Ascending aorta (tissue), 2 donors: ENCODE results near the gene RNGTT. TPM values are rescaled to one million over a fixed set of nuclear protein-coding genes. Genes with fewer than 3 reads are reported as not detected.

Experiments used
- DNase-seq, 2 donors: peaks; one replicate each; pipeline ENCODE4 v3.0.0-alpha.2; 2019; ENCODE audit warnings: low spot score in 2 of 2
- H3K27ac ChIP-seq, 2 donors: fragments of 200-600 bp; sonication (generic); one replicate each; pipeline ENCODE4 v1.5.1; 2016 to 2017; ENCODE audit warnings: mild to moderate bottlenecking in 1 of 2
- H3K27me3 ChIP-seq: fragments of 200-600 bp; sonication (generic); one replicate; pipeline ENCODE4 v1.5.1; 2017
- H3K36me3 ChIP-seq, 2 donors: fragments of 200-600 bp; sonication (generic); one replicate each; pipeline ENCODE4 v1.5.1; 2016
- H3K4me1 ChIP-seq, 2 donors: fragments of 200-600 bp; sonication (generic); one replicate each; pipeline ENCODE4 v1.5.1; 2016 to 2017; ENCODE audit warnings: mild to moderate bottlenecking in 1 of 2
- H3K4me3 ChIP-seq, 2 donors: fragments of 200-600 bp; sonication (generic); one replicate each; pipeline ENCODE4 v1.5.1; 2016 to 2017; ENCODE audit warnings: mild to moderate bottlenecking in 1 of 2
- H3K9me3 ChIP-seq, 2 donors: fragments of 200-600 bp; sonication (generic); one replicate each; pipeline ENCODE4 v1.5.1; 2016
- intact Hi-C: fragments of 100-400 bp; cut with DNase I; formaldehyde crosslinking; loops from one replicate; pipeline ENCODE4 v1.15.1; 2023
- total RNA-seq: library from RNA; depleted of rRNA; stranded (reverse); fragments of >200 nt; gene quantifications from one replicate; pipeline ENCODE4 v1.1.0, GENCODE V29; 2016
- TF ChIP-seq, protein P1 (sequence below), 3 experiments: fragments of 200-600 bp in 2 of 3; fragments of 450-650 bp in 1 of 3; sonication (generic) in 2 of 3; IDR thresholded peaks; one replicate each; pipeline ENCODE4 v1.5.1; 2016 to 2019; ENCODE audit warnings: antibody characterized with exemption in 3 of 3, mild to moderate bottlenecking in 1 of 3, moderate library complexity in 1 of 3

Gene RNGTT
- total RNA-seq, 1 donor from 2014 or later, result 13.4 TPM

DNA sequence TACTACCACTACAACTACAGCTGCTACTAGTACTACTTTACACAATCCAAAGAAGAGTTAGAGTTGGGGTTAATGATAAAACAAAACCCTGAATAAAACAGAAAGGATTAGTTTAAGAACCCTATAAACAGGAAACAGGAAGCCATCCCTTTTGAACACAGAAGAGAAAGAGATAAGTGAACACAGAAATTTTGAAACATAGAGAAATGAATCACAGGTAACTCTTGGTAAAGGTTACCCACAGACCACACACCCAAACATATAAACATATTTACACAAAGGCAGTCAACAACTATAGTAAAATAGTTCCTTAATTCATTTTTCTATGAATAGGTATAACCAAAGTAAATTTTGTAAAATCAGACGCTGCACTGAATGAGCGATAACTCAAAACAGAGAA lies 98.1 kb downstream of the RNGTT start:
- H3K36me3 ChIP-seq, result no peaks in the 10 kb centered on the region

DNA sequence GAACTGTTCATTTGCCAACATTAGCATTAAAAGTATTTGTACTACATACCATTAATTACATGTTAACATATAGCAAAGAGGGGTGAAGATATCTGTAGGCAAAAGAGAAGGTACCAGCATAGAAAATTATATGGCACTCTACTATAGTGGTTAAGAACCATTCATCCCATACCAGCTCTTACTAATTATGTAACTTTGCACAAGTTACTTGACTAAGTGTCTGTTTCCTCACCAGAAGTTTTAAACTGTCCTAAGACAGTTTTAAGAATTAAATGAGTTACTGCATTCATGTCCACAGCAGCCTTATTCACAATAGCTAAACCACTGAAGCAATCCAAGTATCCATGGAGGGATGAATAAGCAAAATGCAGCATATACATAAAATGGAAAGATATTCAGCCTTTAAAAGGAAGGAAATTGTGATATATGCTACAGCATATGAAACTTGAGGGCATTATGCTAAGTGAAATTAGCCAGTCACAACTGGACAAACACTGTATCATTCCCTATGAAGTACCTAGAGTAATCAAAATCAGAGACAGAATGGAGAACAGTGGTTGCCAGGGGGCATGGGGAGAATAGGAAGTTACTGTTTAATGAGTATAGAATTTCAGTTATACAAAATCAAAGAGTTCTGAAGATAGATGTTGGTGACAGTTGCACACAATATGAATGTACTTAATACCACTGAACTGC lies 98.9 kb downstream of the RNGTT start:
- Histone ChIP-seq H3K27me3 (no peaks in the 10 kb centered on the region), H3K9me3 (no peaks in the 10 kb centered on the region), H3K36me3 (no peaks in the 10 kb centered on the region), H3K27ac (no peak overlapping the region), H3K4me3 (no peak overlapping the region), H3K4me1 (peaks cover 0 to 9% of the 10 kb centered on the region in 2 donors)
- no peak for DNase-seq
- intact Hi-C loops, result loop anchor here (10.0 kb wide), 1 partner anchor 700 kb away; the partner anchor contains the start of gene CNR1
- TF ChIP-seq, protein P1, sequence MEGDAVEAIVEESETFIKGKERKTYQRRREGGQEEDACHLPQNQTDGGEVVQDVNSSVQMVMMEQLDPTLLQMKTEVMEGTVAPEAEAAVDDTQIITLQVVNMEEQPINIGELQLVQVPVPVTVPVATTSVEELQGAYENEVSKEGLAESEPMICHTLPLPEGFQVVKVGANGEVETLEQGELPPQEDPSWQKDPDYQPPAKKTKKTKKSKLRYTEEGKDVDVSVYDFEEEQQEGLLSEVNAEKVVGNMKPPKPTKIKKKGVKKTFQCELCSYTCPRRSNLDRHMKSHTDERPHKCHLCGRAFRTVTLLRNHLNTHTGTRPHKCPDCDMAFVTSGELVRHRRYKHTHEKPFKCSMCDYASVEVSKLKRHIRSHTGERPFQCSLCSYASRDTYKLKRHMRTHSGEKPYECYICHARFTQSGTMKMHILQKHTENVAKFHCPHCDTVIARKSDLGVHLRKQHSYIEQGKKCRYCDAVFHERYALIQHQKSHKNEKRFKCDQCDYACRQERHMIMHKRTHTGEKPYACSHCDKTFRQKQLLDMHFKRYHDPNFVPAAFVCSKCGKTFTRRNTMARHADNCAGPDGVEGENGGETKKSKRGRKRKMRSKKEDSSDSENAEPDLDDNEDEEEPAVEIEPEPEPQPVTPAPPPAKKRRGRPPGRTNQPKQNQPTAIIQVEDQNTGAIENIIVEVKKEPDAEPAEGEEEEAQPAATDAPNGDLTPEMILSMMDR (IDR thresholded peaks at IDR 0.05), result no peak

More for the DNA sequence above, 98.1 kb downstream of the RNGTT start:
- TF ChIP-seq, protein P1 (IDR thresholded peaks at IDR 0.05), result no peak
- Histone ChIP-seq H3K27me3 (no peaks in the 10 kb centered on the region), H3K4me1 (peaks cover 0 to 9% of the 10 kb centered on the region in 2 donors), H3K9me3 (no peaks in the 10 kb centered on the region), H3K27ac (no peak overlapping the region), H3K4me3 (no peak overlapping the region)
- DNase-seq, result no peak
- intact Hi-C loops, result loop anchor here (10.0 kb wide), 1 partner anchor 700 kb away; the partner anchor contains the start of gene CNR1

- Histone ChIP-seq H3K4me3 (no peak overlapping the region), H3K27me3 (no peaks in the 10 kb centered on the region), H3K36me3 (no peaks in the 10 kb centered on the region), H3K9me3 (no peaks in the 10 kb centered on the region), H3K4me1 (no peaks in the 10 kb centered on the region), H3K27ac (no peak overlapping the region)
- TF ChIP-seq, protein P1 (IDR thresholded peaks at IDR 0.05), result no peak
- no peak for DNase-seq
- intact Hi-C loops, result loop anchor here (10.0 kb wide), 1 partner anchor 696 kb away; the partner anchor contains the start of gene CNR1
Observed at GRCh38 chr6:88860310-88860709, 103.1 kb downstream of the RNGTT start.

DNA sequence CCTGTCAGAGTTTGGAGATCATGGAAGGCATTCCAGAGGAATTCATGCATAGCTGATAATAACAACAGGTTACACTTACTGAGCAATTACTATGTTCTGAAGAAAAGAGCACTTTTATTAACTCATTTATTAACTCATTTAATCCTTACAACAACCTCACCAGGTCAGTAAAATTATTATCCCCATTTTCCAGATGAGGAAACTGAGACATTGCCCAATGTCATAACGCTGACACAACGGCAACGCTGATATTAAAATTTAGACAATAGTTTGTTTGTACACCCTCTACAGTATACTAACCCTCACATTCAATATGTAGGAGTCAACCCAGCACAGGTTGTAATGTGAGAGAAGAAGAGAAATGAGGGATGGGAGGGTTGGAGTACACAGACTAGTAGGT lies 105.0 kb downstream of the RNGTT start:
- TF ChIP-seq, protein P1 (IDR thresholded peaks at IDR 0.05), result no peak
- Histone ChIP-seq H3K36me3 (no peaks in the 10 kb centered on the region), H3K9me3 (no peaks in the 10 kb centered on the region), H3K4me1 (no peaks in the 10 kb centered on the region), H3K27me3 (no peaks in the 10 kb centered on the region), H3K4me3 (no peak overlapping the region), H3K27ac (no peak overlapping the region)
- intact Hi-C loops, result no loop called here
- DNase-seq, result no peak

GRCh38 chr6:88856566-88856965 lies 106.9 kb downstream of the RNGTT start:
- no peak for DNase-seq
- Histone ChIP-seq H3K27me3 (no peaks in the 10 kb centered on the region), H3K36me3 (no peaks in the 10 kb centered on the region), H3K4me3 (no peak overlapping the region), H3K9me3 (no peaks in the 10 kb centered on the region), H3K27ac (no peak overlapping the region), H3K4me1 (peaks cover 0 to 2% of the 10 kb centered on the region in 2 donors)
- intact Hi-C loops, result no loop called here
- TF ChIP-seq, protein P1 (IDR thresholded peaks at IDR 0.05), result no peak
